ENCODE measurements around the gene RENBP. TPM values are rescaled to one million over a fixed set of nuclear protein-coding genes. Genes with fewer than 3 reads are reported as not detected.

The RENBP gene
- polyA plus RNA-seq, 1 of the 3 experiments (the other 2 are of a cell fraction): 0.90 TPM

GRCh38 chrX:153913701-153914100, 30.7 kb downstream of the RENBP start:
- no peaks in the 10 kb centered on the region for H3K79me2 ChIP-seq (ENCODE audit: insufficient read depth)
- 37% methylated on average over 5 of the region's 17 CpGs for WGBS (ENCODE audit: low lambda C conversion rate)
- H3K4me3 ChIP-seq (ENCODE audit: low read depth in 2 of 2, low read length in 1 of 2): no peak overlapping the region
- H3K4me1 ChIP-seq (ENCODE audit: control insufficient read depth in 1 of 2, insufficient read depth in 2 of 2, low read depth in 1 of 2, low read length in 1 of 2): no peaks in the 10 kb centered on the region; a peak in 1 of 4 replicates
- no peak overlapping the region for H2AFZ ChIP-seq (ENCODE audit: low read depth)
- ChIA-PET POLR2A (no interaction called here), CTCF (interaction anchor here (1.5 to 9.3 kb wide), 2 partner anchors 9 to 10 kb away, joined by 4 to 130 read pairs; partner anchors contain the start of genes ARHGAP4 and AVPR2)
- no peak overlapping the region for H3K27ac ChIP-seq (ENCODE audit: low read depth in 2 of 2, low read length in 1 of 2)
- no peaks in the 10 kb centered on the region for H3K9me2 ChIP-seq
- no peak overlapping the region for H3K9ac ChIP-seq
- no peak for DNase-seq
- no peaks in the 10 kb centered on the region; the same call in 1 of the 2 replicates for H4K20me1 ChIP-seq (ENCODE audit: insufficient read depth)
- no peak for TF ChIP-seq SMC3 (IDR thresholded peaks at IDR 0.05; ENCODE audit: low read depth, low read length)
- no peak for TF ChIP-seq PBX3 (IDR thresholded peaks at IDR 0.05)
- TF ChIP-seq MAX (IDR thresholded peaks at IDR 0.05; ENCODE audit: low read depth): no peak
- no peak for TF ChIP-seq YY1 (IDR thresholded peaks at IDR 0.05; ENCODE audit: low read depth)
- no peak for TF ChIP-seq RFX5 (IDR thresholded peaks at IDR 0.05; ENCODE audit: low read length)
- no peak for TF ChIP-seq USF2 (IDR thresholded peaks at IDR 0.05; ENCODE audit: borderline replicate concordance, low read depth, low read length)
- TF ChIP-seq ELF1 (IDR thresholded peaks at IDR 0.05): no peak
- TF ChIP-seq ZBTB33 (IDR thresholded peaks at IDR 0.05; ENCODE audit: borderline replicate concordance, low read depth): no peak
- no peak for TF ChIP-seq TCF12 (IDR thresholded peaks at IDR 0.05)
- TF ChIP-seq USF1 (IDR thresholded peaks at IDR 0.05; ENCODE audit: borderline replicate concordance, low read depth): no peak
- TF ChIP-seq TAF1 (IDR thresholded peaks at IDR 0.05; ENCODE audit: borderline replicate concordance, low read depth, low read length): no peak
- no peak for TF ChIP-seq FOXM1 (IDR thresholded peaks at IDR 0.05; ENCODE audit: low read depth)
- H3K4me2 ChIP-seq: no peak overlapping the region
- no peaks in the 10 kb centered on the region for H3K9me3 ChIP-seq
- no peaks in the 10 kb centered on the region for H3K36me3 ChIP-seq (replicated peaks in 1 of 2; ENCODE audit: control insufficient read depth in 1 of 2, insufficient read depth in 2 of 2, low read length in 1 of 2)
- H3K27me3 ChIP-seq (ENCODE audit: insufficient read depth): peaks cover 62% of the 10 kb centered on the region
- no peaks in the 10 kb centered on the region for H3F3A ChIP-seq (replicated peaks; ENCODE audit: insufficient read depth)

- H3K4me3 ChIP-seq (ENCODE audit: low read depth in 2 of 2, low read length in 1 of 2): no peak overlapping the region
- no peak for TF ChIP-seq GABPA (IDR thresholded peaks at IDR 0.05; ENCODE audit: low read depth)
- no peak for TF ChIP-seq YY1 (IDR thresholded peaks at IDR 0.05; ENCODE audit: low read depth)
- no peak for TF ChIP-seq FOXJ3 (CRISPR knock-in tag; IDR thresholded peaks at IDR 0.05)
- H3K27me3 ChIP-seq (ENCODE audit: insufficient read depth): peaks cover 59% of the 10 kb centered on the region
- H3F3A ChIP-seq (replicated peaks; ENCODE audit: insufficient read depth): no peaks in the 10 kb centered on the region
- H3K4me2 ChIP-seq: no peak overlapping the region
- H3K9ac ChIP-seq: no peak overlapping the region
- H3K9me2 ChIP-seq: no peaks in the 10 kb centered on the region
- no peaks in the 10 kb centered on the region for H3K9me3 ChIP-seq
- no peak overlapping the region for H2AFZ ChIP-seq (ENCODE audit: low read depth)
- H3K79me2 ChIP-seq (ENCODE audit: insufficient read depth): no peaks in the 10 kb centered on the region
- H3K27ac ChIP-seq (ENCODE audit: low read depth in 2 of 2, low read length in 1 of 2): no peak overlapping the region
- H3K36me3 ChIP-seq (replicated peaks in 1 of 2; ENCODE audit: control insufficient read depth in 1 of 2, insufficient read depth in 2 of 2, low read length in 1 of 2): no peaks in the 10 kb centered on the region
- CTCF ChIA-PET: interaction anchor here (0.8 to 9.3 kb wide), 4 partner anchors 9 to 36 kb away, joined by 3 to 130 read pairs (median 4); partner anchors contain the start of genes ARHGAP4 and AVPR2
- DNase-seq: no peak
- H3K4me1 ChIP-seq (ENCODE audit: control insufficient read depth in 1 of 2, insufficient read depth in 2 of 2, low read depth in 1 of 2, low read length in 1 of 2): no peaks in the 10 kb centered on the region; a peak in 1 of 4 replicates
- H4K20me1 ChIP-seq (ENCODE audit: insufficient read depth): no peaks in the 10 kb centered on the region; the same call in 1 of the 2 replicates
- POLR2A ChIA-PET: no interaction called here
- 30% methylated on average over 2 of the region's 17 CpGs for WGBS (ENCODE audit: low lambda C conversion rate)
These were observed 31.2 kb downstream of the RENBP start for GRCh38 chrX:153913211-153913610.

All from SK-N-SH (cell line).